NB4 (cell line): ENCODE measurements around the gene RPS6KL1.

Experiments
- POLR2A ChIP-seq: IDR thresholded peaks from 2 replicates; pipeline ENCODE4 v1.6.1; 2011; ENCODE audit warnings: mild to moderate bottlenecking; ENCODE audit not compliant: insufficient read length; ENCODE audit errors: extremely low read depth
- TF ChIP-seq, protein P1 (sequence below): IDR thresholded peaks from one replicate; pipeline ENCODE4 v1.5.1; 2012; ENCODE audit warnings: low read depth, low read length
- TF ChIP-seq, protein P2 (sequence below): IDR thresholded peaks from 2 replicates; pipeline ENCODE4 v1.6.1; 2011; ENCODE audit warnings: low read depth, low read length

- TF ChIP-seq, protein P1, sequence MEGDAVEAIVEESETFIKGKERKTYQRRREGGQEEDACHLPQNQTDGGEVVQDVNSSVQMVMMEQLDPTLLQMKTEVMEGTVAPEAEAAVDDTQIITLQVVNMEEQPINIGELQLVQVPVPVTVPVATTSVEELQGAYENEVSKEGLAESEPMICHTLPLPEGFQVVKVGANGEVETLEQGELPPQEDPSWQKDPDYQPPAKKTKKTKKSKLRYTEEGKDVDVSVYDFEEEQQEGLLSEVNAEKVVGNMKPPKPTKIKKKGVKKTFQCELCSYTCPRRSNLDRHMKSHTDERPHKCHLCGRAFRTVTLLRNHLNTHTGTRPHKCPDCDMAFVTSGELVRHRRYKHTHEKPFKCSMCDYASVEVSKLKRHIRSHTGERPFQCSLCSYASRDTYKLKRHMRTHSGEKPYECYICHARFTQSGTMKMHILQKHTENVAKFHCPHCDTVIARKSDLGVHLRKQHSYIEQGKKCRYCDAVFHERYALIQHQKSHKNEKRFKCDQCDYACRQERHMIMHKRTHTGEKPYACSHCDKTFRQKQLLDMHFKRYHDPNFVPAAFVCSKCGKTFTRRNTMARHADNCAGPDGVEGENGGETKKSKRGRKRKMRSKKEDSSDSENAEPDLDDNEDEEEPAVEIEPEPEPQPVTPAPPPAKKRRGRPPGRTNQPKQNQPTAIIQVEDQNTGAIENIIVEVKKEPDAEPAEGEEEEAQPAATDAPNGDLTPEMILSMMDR = no peak
- no peak for TF ChIP-seq POLR2A
- TF ChIP-seq, protein P2, sequence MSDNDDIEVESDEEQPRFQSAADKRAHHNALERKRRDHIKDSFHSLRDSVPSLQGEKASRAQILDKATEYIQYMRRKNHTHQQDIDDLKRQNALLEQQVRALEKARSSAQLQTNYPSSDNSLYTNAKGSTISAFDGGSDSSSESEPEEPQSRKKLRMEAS = no peak
These were observed 18.0 kb upstream of the RPS6KL1 start for GRCh38 chr14:74940956-74941565.
